Measurements from ENCODE around the gene PIP4P1. TPM values are rescaled to one million over a fixed set of nuclear protein-coding genes. Genes with fewer than 3 reads are reported as not detected.

Gene PIP4P1
- total and polyA plus RNA-seq, 9 of the 15 experiments (the other 6 are each of a cell fraction or from before 2014, with no cell fraction given) = 5.3 to 20.9 (median 10.7) TPM

DNA sequence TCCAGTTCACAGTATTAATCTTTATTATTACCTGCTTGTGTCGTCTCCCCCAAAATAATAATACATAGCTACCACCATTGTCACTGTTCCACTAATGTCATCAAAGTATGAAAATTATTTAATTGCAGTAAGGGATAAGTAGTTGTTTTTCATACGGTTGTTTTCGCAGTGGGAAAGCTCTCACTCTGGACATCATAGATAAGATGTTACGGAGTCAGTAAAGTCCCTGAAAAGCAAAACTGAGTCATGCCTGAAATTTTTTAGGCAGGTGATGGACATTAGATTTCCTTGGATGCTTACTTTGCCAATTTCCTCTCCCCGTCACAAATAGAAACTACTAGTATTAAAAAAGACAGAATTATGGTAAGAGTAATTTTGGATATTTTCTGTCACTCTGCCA, 21.1 kb upstream of the PIP4P1 start (continued):
- TF ChIP-seq CTCF (IDR thresholded peaks at IDR 0.05 in 2 of 3, conservative IDR thresholded peaks at IDR 0.05 in 1 of 3; ENCODE audit: insufficient read depth in 2 of 3, low read depth in 1 of 3, low read length in 3 of 3) (no peak), NR3C1 (CRISPR knock-in tag; IDR thresholded peaks at IDR 0.05) (no peak), TEAD2 (tag; IDR thresholded peaks at IDR 0.05) (no peak), STAT5A (IDR thresholded peaks at IDR 0.05; ENCODE audit: borderline replicate concordance, low read length) (peak; percentile 49; the same call in 1 of the 2 replicates), NEUROD1 (IDR thresholded peaks at IDR 0.05; ENCODE audit: borderline replicate concordance, low read depth, low read length, partially characterized antibody) (no peak), ZNF316 (IDR thresholded peaks at IDR 0.05) (peak; percentile 47; the same call in 1 of the 2 replicates), SMARCC2 (IDR thresholded peaks at IDR 0.05; ENCODE audit: low read depth) (peak; percentile 86), JUND (IDR thresholded peaks at IDR 0.05; ENCODE audit: borderline replicate concordance, low read depth, low read length) (peak; percentile 65; the same call in 1 of the 2 replicates), JUND (tag; IDR thresholded peaks at IDR 0.05; ENCODE audit: borderline replicate concordance, low read depth, low read length) (peak; percentile 46; the same call in 1 of the 3 replicates), CBFA2T3 (IDR thresholded peaks at IDR 0.05) (peak; percentile 79), CHCHD3 (CRISPR knock-in tag; IDR thresholded peaks at IDR 0.05) (no peak), ATF1 (CRISPR knock-in tag; IDR thresholded peaks at IDR 0.05) (no peak), ATF1 (tag; IDR thresholded peaks at IDR 0.05) (no peak), YY1 (IDR thresholded peaks at IDR 0.05; ENCODE audit: borderline replicate concordance in 1 of 3, control insufficient read depth in 1 of 3, extremely low read depth in 1 of 3, insufficient read depth in 3 of 3, insufficient read length in 1 of 3, insufficient replicate concordance in 2 of 3, low read depth in 1 of 3, low read length in 2 of 3) (no peak), ETV1 (tag; conservative IDR thresholded peaks at IDR 0.05; ENCODE audit: low read depth) (no peak), MTA2 (IDR thresholded peaks at IDR 0.05; ENCODE audit: low read depth) (peak; percentile 67), ARID2 (IDR thresholded peaks at IDR 0.05) (no peak), FOSL1 (tag; conservative IDR thresholded peaks at IDR 0.05) (peak; percentile 71), POLR2G (IDR thresholded peaks at IDR 0.05; ENCODE audit: low read depth, low read length) (no peak)
- TF ChIP-seq, protein P1, sequence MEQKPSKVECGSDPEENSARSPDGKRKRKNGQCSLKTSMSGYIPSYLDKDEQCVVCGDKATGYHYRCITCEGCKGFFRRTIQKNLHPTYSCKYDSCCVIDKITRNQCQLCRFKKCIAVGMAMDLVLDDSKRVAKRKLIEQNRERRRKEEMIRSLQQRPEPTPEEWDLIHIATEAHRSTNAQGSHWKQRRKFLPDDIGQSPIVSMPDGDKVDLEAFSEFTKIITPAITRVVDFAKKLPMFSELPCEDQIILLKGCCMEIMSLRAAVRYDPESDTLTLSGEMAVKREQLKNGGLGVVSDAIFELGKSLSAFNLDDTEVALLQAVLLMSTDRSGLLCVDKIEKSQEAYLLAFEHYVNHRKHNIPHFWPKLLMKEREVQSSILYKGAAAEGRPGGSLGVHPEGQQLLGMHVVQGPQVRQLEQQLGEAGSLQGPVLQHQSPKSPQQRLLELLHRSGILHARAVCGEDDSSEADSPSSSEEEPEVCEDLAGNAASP (IDR thresholded peaks at IDR 0.05) = no peak
- TF ChIP-seq, protein P2, sequence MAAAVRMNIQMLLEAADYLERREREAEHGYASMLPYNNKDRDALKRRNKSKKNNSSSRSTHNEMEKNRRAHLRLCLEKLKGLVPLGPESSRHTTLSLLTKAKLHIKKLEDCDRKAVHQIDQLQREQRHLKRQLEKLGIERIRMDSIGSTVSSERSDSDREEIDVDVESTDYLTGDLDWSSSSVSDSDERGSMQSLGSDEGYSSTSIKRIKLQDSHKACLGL (CRISPR knock-in tag; IDR thresholded peaks at IDR 0.05; ENCODE audit: borderline replicate concordance, poor library complexity, severe bottlenecking) = no peak
- TF ChIP-seq, protein P3, sequence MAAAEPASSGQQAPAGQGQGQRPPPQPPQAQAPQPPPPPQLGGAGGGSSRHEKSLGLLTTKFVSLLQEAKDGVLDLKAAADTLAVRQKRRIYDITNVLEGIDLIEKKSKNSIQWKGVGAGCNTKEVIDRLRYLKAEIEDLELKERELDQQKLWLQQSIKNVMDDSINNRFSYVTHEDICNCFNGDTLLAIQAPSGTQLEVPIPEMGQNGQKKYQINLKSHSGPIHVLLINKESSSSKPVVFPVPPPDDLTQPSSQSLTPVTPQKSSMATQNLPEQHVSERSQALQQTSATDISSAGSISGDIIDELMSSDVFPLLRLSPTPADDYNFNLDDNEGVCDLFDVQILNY (CRISPR knock-in tag; IDR thresholded peaks at IDR 0.05) = no peak
- TF ChIP-seq, protein P4, sequence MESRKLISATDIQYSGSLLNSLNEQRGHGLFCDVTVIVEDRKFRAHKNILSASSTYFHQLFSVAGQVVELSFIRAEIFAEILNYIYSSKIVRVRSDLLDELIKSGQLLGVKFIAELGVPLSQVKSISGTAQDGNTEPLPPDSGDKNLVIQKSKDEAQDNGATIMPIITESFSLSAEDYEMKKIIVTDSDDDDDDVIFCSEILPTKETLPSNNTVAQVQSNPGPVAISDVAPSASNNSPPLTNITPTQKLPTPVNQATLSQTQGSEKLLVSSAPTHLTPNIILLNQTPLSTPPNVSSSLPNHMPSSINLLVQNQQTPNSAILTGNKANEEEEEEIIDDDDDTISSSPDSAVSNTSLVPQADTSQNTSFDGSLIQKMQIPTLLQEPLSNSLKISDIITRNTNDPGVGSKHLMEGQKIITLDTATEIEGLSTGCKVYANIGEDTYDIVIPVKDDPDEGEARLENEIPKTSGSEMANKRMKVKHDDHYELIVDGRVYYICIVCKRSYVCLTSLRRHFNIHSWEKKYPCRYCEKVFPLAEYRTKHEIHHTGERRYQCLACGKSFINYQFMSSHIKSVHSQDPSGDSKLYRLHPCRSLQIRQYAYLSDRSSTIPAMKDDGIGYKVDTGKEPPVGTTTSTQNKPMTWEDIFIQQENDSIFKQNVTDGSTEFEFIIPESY (CRISPR knock-in tag; IDR thresholded peaks at IDR 0.05) = no peak
